Measurements from ENCODE around the gene MITD1. TPM values are rescaled to one million over a fixed set of nuclear protein-coding genes. Genes with fewer than 3 reads are reported as not detected.

MITD1 gene
- total RNA-seq, 1 experiment from 2014 or later, result 36.0 TPM

- BruUV-seq (replicated peaks), result no TSS peak
- DNase-seq (ENCODE audit: low read depth, low spot score) (no peak), ATAC-seq (no peak)
- TF ChIP-seq TCF7L2 (IDR thresholded peaks at IDR 0.05; ENCODE audit: low read depth, low read length) (no peak), POLR2AphosphoS5 (IDR thresholded peaks at IDR 0.05; ENCODE audit: low read depth, low read length) (no peak), SIN3A (IDR thresholded peaks at IDR 0.05; ENCODE audit: borderline replicate concordance, insufficient read depth, low read depth, low read length) (no peak), REST (IDR thresholded peaks at IDR 0.05; ENCODE audit: insufficient read depth in 1 of 2, low read depth in 2 of 2, low read length in 1 of 2) (no peak)
- TF ChIP-seq, protein P1, sequence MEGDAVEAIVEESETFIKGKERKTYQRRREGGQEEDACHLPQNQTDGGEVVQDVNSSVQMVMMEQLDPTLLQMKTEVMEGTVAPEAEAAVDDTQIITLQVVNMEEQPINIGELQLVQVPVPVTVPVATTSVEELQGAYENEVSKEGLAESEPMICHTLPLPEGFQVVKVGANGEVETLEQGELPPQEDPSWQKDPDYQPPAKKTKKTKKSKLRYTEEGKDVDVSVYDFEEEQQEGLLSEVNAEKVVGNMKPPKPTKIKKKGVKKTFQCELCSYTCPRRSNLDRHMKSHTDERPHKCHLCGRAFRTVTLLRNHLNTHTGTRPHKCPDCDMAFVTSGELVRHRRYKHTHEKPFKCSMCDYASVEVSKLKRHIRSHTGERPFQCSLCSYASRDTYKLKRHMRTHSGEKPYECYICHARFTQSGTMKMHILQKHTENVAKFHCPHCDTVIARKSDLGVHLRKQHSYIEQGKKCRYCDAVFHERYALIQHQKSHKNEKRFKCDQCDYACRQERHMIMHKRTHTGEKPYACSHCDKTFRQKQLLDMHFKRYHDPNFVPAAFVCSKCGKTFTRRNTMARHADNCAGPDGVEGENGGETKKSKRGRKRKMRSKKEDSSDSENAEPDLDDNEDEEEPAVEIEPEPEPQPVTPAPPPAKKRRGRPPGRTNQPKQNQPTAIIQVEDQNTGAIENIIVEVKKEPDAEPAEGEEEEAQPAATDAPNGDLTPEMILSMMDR (IDR thresholded peaks at IDR 0.05), result no peak
- Histone ChIP-seq H3K4me1 (ENCODE audit: control insufficient read depth, insufficient read depth, low read length) (no peaks in the 10 kb centered on the region), H3K27ac (ENCODE audit: low read length) (no peak overlapping the region), H3K4me3 (ENCODE audit: low read depth in 2 of 2, low read length in 2 of 2) (no peak overlapping the region), H3K9me3 (ENCODE audit: control insufficient read depth, insufficient read depth, low read depth, low read length) (no peaks in the 10 kb centered on the region), H3K27me3 (ENCODE audit: control insufficient read depth, insufficient read depth, low read length) (no peaks in the 10 kb centered on the region), H3K36me3 (ENCODE audit: control insufficient read depth, insufficient read depth, low read length) (no peaks in the 10 kb centered on the region)
- ChIA-PET CTCF (no interaction called here), POLR2A (no interaction called here)
- in situ Hi-C loops (cut with HindIII; ENCODE audit: low pct_unique_long_range_greater_than_20kb, low sequenced_read_pairs), result no loop called here
- intact Hi-C loops (cut with micrococcal nuclease; ENCODE audit: unreplicated experiment), result no loop called here
Observed at GRCh38 chr2:99216096-99216495, 35.2 kb upstream of the MITD1 start.

- no peaks in the 10 kb centered on the region for H3K36me3 ChIP-seq (ENCODE audit: control insufficient read depth, insufficient read depth, low read length)
- H3K27ac ChIP-seq (ENCODE audit: low read length), result no peak overlapping the region
- TF ChIP-seq REST (IDR thresholded peaks at IDR 0.05; ENCODE audit: insufficient read depth in 1 of 2, low read depth in 2 of 2, low read length in 1 of 2) (no peak), TCF7L2 (IDR thresholded peaks at IDR 0.05; ENCODE audit: low read depth, low read length) (no peak), POLR2AphosphoS5 (IDR thresholded peaks at IDR 0.05; ENCODE audit: low read depth, low read length) (no peak), SIN3A (IDR thresholded peaks at IDR 0.05; ENCODE audit: borderline replicate concordance, insufficient read depth, low read depth, low read length) (no peak)
- TF ChIP-seq, protein P1 (IDR thresholded peaks at IDR 0.05), result no peak
- in situ Hi-C loops (cut with HindIII; ENCODE audit: low pct_unique_long_range_greater_than_20kb, low sequenced_read_pairs), result no loop called here
- DNase-seq (ENCODE audit: low read depth, low spot score) (no peak), ATAC-seq (no peak)
- no peaks in the 10 kb centered on the region for H3K4me1 ChIP-seq (ENCODE audit: control insufficient read depth, insufficient read depth, low read length)
- no peaks in the 10 kb centered on the region for H3K27me3 ChIP-seq (ENCODE audit: control insufficient read depth, insufficient read depth, low read length)
- H3K9me3 ChIP-seq (ENCODE audit: control insufficient read depth, insufficient read depth, low read depth, low read length), result no peaks in the 10 kb centered on the region
- no TSS peak for BruUV-seq (replicated peaks)
- H3K4me3 ChIP-seq (ENCODE audit: low read depth in 2 of 2, low read length in 2 of 2), result no peak overlapping the region
- ChIA-PET CTCF (no interaction called here), POLR2A (no interaction called here)
- intact Hi-C loops (cut with micrococcal nuclease; ENCODE audit: unreplicated experiment), result no loop called here
Observed at GRCh38 chr2:99205491-99205890, 24.6 kb upstream of the MITD1 start.

All from Panc1 (cell line).